HEK293 (cell line): ENCODE measurements around the gene SBK2.

Experiments used
- CTCF ChIP-seq: fragments of 450-650 bp; formaldehyde crosslinking; IDR thresholded peaks from 2 replicates; pipeline ENCODE4 v1.5.1; 2016; ENCODE audit warnings: missing biosample characterization, missing genetic modification characterization
- KLF7 ChIP-seq: fragments of 450-650 bp; formaldehyde crosslinking; IDR thresholded peaks from 2 replicates; pipeline ENCODE4 v1.5.1; 2016; ENCODE audit warnings: missing biosample characterization, missing genetic modification characterization, borderline replicate concordance
- REST ChIP-seq: fragments of 450-650 bp; formaldehyde crosslinking; IDR thresholded peaks from 2 replicates; pipeline ENCODE4 v1.5.1; 2016; ENCODE audit warnings: missing biosample characterization, missing genetic modification characterization
- YY1 ChIP-seq: fragments of 450-650 bp; formaldehyde crosslinking; IDR thresholded peaks from 2 replicates; pipeline ENCODE4 v1.5.1; 2018; ENCODE audit warnings: missing biosample characterization, missing genetic modification characterization
- ZNF140 ChIP-seq: fragments of 450-650 bp; formaldehyde crosslinking; IDR thresholded peaks from 2 replicates; pipeline ENCODE4 v1.5.1; 2016; ENCODE audit warnings: missing biosample characterization, missing genetic modification characterization
- ZNF175 ChIP-seq: fragments of 450-650 bp; formaldehyde crosslinking; IDR thresholded peaks from 2 replicates; pipeline ENCODE4 v1.5.1; 2016; ENCODE audit warnings: missing biosample characterization, missing genetic modification characterization
- ZNF223 ChIP-seq: fragments of 450-650 bp; formaldehyde crosslinking; IDR thresholded peaks from 2 replicates; pipeline ENCODE4 v1.5.1; 2016; ENCODE audit warnings: missing biosample characterization, missing genetic modification characterization
- ZNF488 ChIP-seq: fragments of 450-650 bp; formaldehyde crosslinking; IDR thresholded peaks from 2 replicates; pipeline ENCODE4 v1.5.1; 2016; ENCODE audit warnings: missing biosample characterization, missing genetic modification characterization

- no peak for TF ChIP-seq YY1 (tag by site-specific recombination)
- peak; percentile 97 for TF ChIP-seq CTCF
- TF ChIP-seq KLF7, result no peak
- TF ChIP-seq ZNF488 (tag by site-specific recombination), result no peak
- no peak for TF ChIP-seq ZNF223 (tag by site-specific recombination)
- no peak for TF ChIP-seq ZNF140 (tag by site-specific recombination)
- TF ChIP-seq ZNF175 (tag by site-specific recombination), result no peak
- no peak for TF ChIP-seq REST (tag by site-specific recombination)
Observed at GRCh38 chr19:55516878-55517620, 19.9 kb downstream of the SBK2 start.
